HG02943 (cell line): Measurements from ENCODE around the gene SERTM2.
"Not testable (repeated sequence)": the region's sequence is repeated elsewhere in the genome, so short reads cannot be mapped to it uniquely, and the experiment has no call there.

Source experiments
- ATAC-seq: cut with Tn5 transposase; IDR thresholded peaks from one replicate; pipeline ENCODE4 v1.9.1; 2021; ENCODE audit warnings: mild to moderate bottlenecking, low read depth, moderate library complexity; ENCODE audit not compliant: unreplicated experiment

SERTM2 gene

DNA sequence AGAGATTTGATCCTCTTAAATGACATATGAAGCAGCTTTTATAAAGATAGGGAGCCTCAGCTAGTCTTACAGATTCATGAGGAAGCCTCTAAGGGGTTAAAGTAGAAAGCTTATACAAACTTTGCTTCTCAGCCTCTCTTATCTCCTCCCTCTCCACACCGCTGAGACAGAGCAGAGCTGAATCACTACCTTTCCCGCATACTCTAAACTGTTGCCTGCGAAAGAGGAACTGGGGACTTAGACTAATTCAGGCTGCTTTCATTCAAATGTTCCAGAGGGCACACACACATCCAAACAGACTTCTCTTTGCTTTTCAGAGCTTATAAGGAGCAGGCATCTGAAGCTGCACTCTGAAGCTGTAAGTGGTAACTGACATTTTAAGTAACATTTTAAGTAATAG lies at the start of gene SERTM2:
TSS of gene SERTM2 (plus strand) at position 169 of the 400 bp plus-strand sequence. CDS start 7,213 bp downstream, outside the sequence.
- ATAC-seq = peak; percentile 78

DNA sequence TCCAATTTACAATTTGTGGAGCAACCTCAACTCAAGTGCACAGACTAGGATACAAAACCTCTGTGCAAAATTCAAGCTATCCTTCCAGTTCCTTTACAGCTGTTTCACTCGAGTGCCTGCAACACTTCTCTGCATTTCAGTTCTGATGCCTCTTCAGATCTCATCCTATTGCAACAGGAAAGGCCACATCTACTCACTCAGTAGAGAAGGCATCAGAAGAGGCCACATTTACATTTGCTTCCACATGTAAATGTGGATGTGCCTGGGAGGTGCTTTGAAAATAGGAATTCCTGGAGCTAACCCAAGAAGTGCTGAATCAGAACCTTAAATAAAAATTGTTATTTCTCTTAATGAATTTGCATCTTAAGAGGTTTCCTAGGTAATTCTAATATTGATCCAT lies 45.8 kb upstream of the SERTM2 start:
- ATAC-seq = no peak

DNA sequence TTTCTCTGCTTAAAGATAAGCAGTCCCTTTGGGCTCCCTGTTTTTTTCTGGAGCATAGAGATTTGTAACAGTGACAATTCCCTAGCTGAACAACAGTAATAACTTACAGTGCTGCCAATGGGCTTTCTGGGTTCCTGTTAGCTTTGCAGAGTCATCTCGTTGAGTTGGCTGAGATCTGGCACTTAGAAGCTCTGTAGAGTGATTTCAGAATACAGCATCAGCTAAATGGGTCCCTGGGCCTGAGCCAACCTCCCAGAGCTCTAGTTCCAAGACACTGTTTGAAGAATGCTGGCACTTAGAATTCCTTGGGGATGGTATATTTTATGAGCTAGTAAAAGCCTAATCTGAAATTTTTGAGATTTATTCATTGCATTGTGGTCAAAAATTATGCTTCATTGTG lies 43.5 kb upstream of the SERTM2 start:
- ATAC-seq = no peak

DNA sequence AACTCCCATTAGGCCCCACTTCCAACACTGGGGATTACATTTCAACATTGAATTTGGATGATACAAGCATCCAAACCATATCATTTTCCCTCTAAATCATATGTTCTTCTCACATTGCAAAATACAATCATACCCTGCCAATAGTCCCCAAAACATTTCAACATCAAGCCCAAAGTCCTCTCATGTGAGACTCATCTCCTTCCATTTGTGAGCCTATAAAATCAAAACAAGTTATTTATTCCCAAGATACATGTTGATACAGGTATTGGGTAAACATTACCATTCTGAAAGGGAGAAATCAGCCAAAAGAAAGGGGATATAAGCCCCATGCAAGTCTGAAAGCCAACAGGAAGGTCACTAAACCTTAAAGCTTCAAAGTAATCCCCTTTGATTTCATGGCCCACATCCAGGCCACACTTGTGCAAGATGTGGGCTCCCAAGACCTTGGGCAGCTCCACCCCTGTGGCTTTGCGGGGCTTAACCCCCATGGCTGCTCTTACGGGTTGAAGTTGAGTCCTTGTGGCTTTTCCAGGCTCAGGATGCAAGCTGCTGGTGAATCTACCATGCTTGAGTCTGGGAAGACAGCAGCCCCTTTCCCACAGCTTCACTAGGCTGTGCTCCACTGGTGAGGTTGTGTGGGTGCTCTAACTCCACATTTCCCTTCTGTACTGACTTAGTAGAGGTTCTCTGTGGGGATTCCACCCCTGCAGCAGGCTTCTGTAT lies 40.6 kb upstream of the SERTM2 start:
- no peak for ATAC-seq

DNA sequence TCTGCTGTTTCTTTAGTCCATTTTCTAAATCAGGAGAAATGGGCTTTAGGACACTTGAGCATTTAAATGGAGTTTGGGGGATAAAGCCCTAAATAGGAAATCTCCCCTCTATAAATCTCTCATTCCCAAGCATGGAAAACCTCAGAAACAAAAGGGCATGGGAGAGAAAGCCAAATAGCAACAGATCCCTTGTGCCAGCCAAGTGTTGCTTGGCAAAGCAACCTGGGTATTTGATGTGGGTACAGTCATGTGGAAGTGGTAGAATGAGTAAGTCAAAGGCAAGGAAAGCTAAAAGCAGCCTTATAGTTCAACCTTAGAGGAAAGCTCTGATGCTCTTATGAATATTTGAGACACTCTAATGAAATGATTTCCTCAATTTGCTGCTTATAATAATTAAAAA lies 29.5 kb upstream of the SERTM2 start:
- ATAC-seq = no peak

DNA sequence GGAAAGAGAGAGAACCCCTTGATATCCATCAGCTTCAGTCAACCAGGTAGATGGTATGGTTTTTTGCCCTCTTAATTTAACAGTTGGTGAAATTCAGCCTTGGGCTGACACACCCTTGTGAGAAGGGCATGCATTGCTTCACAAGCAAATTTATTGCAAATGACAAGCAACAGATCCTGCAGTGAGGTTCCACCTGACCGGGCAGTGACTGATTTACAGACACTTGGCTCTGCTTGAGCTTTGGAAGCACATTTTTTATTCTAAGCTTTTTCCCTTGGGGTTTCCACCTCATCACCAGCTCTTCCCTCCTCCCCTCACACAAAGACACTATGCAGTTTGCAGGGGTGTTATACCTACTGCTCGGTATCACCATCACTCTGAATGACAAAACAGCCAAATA lies 28.3 kb upstream of the SERTM2 start:
- no peak for ATAC-seq

DNA sequence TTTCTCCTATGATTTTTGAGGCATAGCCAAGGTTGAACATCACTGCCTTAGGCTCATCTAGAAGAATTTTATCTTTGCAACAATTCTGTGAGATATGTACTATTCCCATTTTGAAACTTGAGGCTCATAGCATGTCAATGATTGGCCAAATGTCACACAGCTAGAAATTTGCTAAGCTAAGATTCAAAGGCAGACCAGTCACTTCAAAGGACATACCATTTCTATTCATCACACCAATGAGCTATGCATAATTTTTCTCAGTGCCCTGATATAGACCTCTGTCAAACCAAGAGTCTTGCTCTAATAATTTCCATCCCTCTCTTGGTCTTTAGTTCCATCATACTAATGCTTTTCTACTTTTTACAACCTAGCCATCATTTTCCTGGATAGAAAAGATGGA lies 27.6 kb upstream of the SERTM2 start:
- no peak for ATAC-seq

DNA sequence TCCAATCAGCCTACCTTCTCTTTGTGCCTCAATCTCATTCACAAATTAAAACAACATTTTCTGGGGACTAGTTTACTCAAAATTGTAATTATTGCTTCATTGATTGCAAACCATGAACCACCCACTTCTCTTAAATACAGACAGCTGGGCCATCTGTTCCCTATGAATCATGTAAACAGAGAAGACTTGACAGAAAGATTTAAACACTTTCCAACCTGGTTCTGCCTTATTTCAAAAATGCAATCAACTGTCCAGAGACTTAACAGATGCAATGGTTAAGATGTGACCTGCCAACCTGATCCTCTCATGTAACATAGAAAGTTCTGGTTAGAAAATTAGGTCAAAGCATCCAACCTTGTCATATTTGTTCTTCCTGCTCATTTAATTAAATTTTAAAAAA lies 20.8 kb upstream of the SERTM2 start:
- ATAC-seq = no peak

DNA sequence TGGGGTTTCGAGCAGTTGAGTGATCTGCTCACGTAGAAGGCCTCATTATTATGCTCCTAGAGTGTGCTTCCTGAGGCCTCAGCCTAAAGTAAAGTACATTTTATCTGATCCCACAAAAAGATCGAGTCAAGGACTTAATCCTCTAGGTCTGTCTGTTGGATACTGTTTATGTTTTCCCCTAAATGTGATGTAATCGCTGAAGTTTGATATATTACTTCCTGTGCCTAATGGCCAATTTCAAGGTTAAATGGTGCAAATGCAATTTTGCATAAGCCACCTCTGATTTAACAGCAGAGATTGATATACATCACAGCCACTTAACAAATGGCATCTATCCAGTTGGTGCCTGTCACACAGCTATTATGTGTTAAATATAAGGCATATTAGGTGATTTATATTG lies 19.4 kb upstream of the SERTM2 start:
- ATAC-seq = no peak

DNA sequence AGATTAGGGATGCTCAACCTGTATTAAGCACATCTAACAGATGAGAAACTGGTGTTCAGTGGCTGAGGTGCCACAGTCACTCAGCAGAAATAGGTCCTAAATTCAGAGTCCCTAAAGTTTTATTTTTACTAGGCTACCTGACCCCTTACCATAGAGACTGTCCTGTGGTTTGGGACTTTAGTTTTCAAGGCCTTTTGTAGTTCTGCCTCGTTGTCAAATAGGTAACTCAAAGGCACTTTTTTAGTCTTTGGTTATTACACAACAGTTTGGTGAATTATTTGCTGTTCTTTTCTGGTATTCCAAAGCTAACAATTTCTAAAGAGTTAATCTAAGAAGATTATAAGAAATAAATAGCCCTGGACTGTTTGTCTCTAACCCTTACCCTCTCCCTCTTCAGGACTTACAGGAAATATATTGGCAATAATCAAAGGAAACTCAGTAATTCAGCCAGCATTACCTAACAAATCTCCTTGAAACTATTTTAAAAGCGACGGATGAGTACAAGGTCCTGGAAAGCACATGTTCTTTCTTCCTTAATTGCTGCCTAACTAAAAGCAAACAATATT lies 12.8 kb upstream of the SERTM2 start:
- ATAC-seq = no peak

DNA sequence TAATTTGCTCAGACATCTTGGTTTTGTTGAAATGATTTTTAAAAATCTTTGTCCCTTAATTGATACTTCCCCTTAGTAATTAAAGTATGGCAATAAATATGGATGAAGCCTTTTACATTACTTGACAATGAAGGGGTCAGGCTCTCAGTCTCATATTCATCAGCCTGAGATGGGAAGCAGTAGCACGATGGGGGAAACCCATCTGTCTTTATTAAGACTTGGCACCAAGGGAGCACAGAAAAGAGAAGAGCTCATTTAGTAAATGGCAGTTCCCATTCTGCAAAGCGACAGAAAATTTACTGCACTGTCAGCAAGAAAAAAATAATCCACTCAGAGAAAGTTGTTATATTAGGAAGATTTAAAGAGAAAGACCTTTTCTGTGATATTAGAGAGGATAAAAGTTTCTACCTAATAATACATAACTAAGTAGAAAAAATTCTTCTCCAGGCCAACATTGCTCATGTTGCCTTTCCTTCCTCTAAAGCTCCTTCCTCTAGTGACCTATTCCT lies 7.9 kb upstream of the SERTM2 start:
- ATAC-seq = no peak

DNA sequence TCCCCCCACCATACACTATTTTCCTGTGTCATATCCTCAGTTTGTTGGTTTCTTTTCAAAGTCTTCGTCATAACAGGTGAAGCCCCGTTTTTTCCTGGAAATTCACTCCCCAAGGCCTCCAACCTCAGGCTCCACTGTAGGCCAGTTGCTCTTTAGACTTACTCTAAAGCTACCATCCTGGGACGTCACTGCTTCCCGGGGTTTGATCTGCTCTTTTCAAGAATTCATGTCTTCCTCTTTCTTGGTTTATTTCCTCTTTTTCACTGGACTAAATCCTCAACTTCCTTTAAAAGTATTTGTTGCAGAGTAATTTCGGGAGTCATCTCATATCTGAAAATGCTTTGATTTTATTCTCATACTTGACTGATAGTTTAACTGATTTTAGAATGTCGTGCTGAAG lies 6.5 kb upstream of the SERTM2 start:
- no peak for ATAC-seq

DNA sequence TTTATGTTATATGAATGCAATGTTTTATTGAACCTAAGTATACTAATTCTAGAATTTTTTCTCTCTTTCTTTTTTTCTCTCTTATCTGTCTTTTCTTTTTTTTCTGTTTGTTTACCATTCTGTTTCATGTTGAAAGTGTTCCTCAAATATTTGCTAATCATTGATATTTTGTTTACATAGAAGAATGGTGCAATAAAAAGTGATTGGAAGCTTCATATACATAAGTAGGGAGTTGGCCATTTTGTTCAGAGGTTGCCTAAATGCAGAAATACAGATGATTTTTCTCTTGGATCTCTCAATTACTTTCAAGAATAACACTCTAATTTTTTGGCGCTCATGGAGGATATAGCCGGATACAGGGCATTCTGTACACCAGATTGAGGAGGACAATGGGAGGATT lies 5.7 kb upstream of the SERTM2 start:
- no peak for ATAC-seq

DNA sequence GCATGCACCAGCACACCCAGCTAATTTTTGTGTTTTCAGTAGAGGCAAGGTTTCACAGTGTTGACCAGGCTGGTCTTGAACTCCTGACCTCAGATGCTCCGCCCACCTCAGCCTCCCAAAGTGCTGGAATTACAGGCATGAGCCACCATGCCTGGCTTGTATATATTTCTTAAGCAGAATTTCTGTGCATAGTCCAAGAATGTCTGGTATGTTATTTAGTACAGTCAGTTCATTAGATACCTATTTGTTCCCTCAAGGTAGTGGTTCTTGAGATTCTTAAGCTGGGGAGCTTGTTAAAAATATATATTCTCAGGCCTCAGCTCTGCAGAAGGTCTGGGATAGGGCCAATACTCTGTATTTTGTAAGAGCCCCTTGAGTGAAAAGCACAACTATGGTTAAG lies 4.6 kb upstream of the SERTM2 start:
- ATAC-seq = no peak

DNA sequence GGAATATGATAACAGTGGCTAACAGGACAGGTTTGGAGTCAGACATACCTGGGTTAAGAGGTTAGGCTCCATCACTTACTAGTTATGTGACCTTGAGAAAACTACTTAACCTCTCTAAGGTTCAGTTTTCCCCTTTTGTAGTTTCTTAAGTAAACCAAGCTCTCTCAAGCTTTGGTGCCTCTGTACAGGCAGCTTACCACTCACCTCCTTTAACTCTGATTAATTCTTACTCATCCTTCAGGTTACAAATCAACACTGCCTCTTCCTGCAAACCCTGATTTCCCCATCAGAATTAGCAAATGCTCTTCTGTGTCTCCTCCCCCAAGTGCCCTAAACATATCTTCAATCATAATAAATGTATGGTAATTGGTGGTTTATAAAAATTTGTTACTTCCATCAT lies 3.5 kb upstream of the SERTM2 start:
- ATAC-seq = no peak

DNA sequence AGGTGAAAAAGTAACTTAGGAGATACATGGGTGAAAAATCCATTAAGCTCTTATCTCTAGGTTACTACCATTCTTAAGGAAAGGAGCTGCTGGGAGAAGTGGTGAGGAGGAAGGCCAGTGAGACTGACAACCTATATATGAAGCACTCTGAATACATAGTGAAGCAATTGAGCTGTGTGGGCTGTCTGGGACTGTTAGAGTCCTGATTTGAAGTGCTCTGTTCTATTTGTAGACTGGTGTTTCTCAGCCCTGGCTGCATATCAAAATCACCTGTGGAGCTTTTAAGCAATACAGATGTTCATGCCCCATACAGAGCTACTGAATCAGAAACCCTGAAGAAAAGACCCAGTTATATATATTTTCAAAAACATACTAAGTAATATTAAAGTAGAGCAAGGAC lies 3.9 kb downstream of the SERTM2 start:
- no peak for ATAC-seq

DNA sequence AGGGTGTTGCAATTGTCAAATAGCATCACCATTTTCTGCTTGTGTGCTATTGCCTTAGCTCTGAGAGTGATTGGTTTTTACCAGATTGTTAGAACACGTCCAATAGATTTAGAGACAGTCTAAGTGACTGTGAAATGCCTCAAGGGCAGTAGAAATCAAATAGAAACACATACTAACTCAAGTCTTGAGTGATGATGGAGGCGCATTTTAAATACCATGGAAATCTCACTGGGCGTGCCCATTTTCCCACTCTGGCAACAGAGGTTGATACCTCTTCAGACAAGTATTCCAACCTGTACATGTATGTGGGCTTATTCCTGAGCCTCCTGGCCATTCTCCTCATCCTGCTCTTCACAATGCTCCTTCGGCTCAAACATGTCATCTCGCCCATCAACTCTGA lies 7.2 kb downstream of the SERTM2 start:
- ATAC-seq = no peak

DNA sequence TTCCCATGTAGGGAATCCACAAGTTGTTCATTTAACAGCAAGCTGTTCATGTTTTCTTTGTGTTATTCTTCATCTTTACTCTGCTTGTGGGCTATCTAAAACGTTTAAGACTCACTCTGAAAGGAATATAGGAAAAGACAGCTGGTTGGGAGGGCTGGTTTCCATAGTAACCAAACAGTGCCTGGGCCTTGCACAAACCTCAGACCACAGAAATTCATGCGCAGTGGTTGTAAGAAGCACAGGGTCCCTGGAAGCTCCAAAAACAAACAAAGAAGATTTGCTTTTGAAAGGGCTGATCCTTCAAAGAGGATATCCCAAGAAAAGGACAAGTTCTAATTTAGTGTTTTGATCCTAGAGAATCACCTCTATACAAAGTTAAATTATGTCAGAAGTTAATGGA lies 7.8 kb downstream of the SERTM2 start:
- no peak for ATAC-seq

DNA sequence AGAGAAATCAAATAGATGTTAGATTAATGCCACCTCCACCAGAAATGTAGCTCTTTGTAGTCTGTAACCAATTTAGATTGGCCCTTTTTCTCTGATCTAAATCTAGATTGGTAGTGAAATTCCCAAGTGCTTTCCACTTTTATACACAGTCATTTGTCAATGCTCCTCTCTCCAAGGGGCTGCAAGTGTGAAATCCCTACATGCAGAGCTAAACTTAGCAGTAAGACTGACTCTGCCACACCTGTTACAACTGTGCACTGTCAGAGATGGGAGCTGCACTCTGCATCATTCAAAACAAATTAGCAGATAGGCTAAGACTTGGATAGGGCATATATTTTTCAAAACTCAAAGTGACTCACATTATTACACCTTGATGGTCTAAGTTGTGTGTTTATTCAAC lies 9.1 kb downstream of the SERTM2 start:
- no peak for ATAC-seq

DNA sequence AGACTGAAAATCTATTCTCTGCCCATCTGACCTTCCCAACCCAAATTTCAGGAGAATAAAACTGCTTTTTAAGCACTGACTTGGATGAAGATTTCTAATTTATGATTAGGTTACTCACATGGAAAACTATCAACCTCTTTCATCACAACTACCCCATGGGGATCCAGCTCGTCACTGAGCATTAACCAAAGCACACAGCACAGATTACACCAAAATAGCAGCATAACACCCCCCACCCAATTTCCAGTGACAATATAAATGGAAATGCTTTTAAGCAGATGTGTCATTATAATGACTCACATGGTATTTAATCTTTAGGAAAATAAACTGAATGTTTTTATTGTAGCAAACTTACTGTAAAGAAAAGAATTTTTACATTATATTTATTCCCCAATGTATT lies 9.7 kb downstream of the SERTM2 start:
- no peak for ATAC-seq

DNA sequence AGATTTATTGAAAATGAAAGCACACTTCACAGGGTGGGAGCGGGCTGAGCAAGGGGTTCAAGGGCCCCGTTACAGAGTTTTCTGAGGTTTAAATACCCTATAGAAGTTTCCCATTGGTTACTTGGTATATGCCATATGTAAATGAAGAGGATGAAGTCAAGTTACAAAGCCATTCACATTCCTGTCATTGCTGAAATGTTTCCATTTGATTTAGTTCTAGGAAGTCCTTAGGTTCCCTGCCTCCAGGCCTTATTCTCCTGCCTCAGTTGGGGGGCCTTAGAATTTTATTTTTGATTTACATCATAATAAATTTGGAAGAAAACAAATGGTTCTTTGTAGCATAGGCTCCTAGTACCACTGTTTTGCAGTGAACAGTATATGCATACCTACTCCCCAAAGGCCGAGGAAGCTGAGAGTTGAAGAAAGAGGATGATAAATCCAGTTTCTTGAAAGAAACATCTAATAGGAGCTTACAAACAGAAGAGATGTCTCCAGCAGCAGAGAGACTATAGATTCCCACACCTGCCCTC lies 31.8 kb downstream of the SERTM2 start:
- ATAC-seq = no peak

DNA sequence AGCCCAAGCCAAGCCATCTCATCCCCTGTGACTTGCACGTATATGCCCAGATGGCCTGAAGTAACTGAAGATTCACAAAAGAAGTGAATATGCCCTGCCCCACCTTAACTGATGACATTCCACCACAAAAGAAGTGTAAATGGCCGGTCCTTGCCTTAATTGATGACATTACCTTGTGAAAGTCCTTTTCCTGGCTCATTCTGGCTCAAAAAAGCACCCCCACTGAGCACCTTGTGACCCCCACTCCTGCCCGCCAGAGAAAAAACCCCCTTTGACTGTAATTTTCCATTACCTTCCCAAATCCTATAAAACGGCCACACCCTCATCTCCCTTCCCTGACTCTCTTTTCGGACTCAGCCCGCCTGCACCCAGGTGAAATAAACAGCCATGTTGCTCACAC lies 37.8 kb downstream of the SERTM2 start:
- ATAC-seq = not testable (repeated sequence)
